ENCODE data around the gene LAMA4.

Gene LAMA4

GRCh38 chr6:112225691-112226090 lies 28.7 kb downstream of the LAMA4 start:
- Histone ChIP-seq H3K36me3 (ENCODE audit: control insufficient read depth in 2 of 2, insufficient read depth in 2 of 2, low read length in 2 of 2) (peaks cover 0 to 6% of the 10 kb centered on the region in 2 donors), H3K9me3 (ENCODE audit: control insufficient read depth in 2 of 2, low read length in 2 of 2) (no peaks in the 10 kb centered on the region), H3K9ac (ENCODE audit: low read length in 2 of 2) (peak overlapping the region; percentile 21 to 34), H3K27me3 (ENCODE audit: control insufficient read depth in 1 of 2, insufficient read depth in 2 of 2, low read length in 2 of 2) (no peaks in the 10 kb centered on the region), H3K4me3 (ENCODE audit: low read length in 2 of 2) (no peak overlapping the region), H3K4me1 (ENCODE audit: control insufficient read depth, insufficient read depth, low read length) (peaks cover 54% of the 10 kb centered on the region), H3K27ac (ENCODE audit: low read length) (peak overlapping the region; percentile 90)

- Histone ChIP-seq H3K4me1 (ENCODE audit: control insufficient read depth, insufficient read depth, low read length) (peaks cover 54% of the 10 kb centered on the region), H3K27ac (ENCODE audit: low read length) (peak overlapping the region; percentile 90), H3K36me3 (ENCODE audit: control insufficient read depth in 2 of 2, insufficient read depth in 2 of 2, low read length in 2 of 2) (peaks cover 0 to 6% of the 10 kb centered on the region in 2 donors), H3K27me3 (ENCODE audit: control insufficient read depth in 1 of 2, insufficient read depth in 2 of 2, low read length in 2 of 2) (no peaks in the 10 kb centered on the region), H3K9ac (ENCODE audit: low read length in 2 of 2) (peak overlapping the region; percentile 22 to 53), H3K4me3 (ENCODE audit: low read length in 2 of 2) (no peak overlapping the region), H3K9me3 (ENCODE audit: control insufficient read depth in 2 of 2, low read length in 2 of 2) (no peaks in the 10 kb centered on the region)
These were observed 30.3 kb downstream of the LAMA4 start for GRCh38 chr6:112224088-112224487.

DNA sequence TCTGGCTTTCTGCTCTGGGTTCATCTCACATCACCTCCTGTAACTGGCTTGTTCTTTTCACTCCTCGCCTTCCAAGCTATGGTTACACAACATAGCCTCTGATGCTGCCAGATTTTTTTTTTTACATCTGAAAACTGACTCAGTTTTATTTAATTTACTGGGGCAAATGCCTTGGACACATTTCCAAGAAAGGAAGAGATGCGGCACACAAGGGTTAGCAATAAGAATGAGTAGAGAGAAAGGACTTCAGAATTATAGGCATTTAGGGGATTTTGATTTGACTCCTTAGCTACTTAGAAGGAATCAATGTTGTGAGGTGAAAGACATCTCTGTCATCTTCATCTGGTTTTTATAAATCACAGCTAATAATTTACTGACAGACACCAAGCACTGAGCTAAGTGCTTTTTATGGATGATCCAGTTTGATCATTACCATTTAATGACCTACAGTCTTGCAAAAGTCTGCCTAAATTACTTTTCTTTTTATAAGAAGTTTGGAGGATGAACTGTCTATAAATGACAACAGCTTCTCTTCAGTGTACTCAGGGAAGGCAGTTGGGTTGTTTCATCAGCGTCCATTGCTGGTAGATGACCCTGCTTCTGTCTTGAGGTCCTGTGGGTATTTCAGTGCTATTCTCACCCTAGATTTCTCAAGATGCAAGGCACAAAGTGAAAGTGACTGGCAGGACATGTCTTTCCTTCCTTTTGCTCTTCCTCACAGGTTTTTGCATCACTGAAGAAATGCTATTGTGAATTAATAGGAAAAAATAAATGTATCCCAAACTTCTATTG lies 31.1 kb downstream of the LAMA4 start:
- peak overlapping the region; percentile 47 to 53 for H3K9ac ChIP-seq (ENCODE audit: low read length in 2 of 2)
- peaks cover 53% of the 10 kb centered on the region for H3K4me1 ChIP-seq (ENCODE audit: control insufficient read depth, insufficient read depth, low read length)
- H3K4me3 ChIP-seq (ENCODE audit: low read length in 2 of 2), result no peak overlapping the region
- no peaks in the 10 kb centered on the region for H3K27me3 ChIP-seq (ENCODE audit: control insufficient read depth in 1 of 2, insufficient read depth in 2 of 2, low read length in 2 of 2)
- H3K9me3 ChIP-seq (ENCODE audit: control insufficient read depth in 2 of 2, low read length in 2 of 2), result no peaks in the 10 kb centered on the region
- H3K27ac ChIP-seq (ENCODE audit: low read length), result peak overlapping the region; percentile 90
- H3K36me3 ChIP-seq (ENCODE audit: control insufficient read depth in 2 of 2, insufficient read depth in 2 of 2, low read length in 2 of 2), result peaks cover 0 to under 1% of the 10 kb centered on the region in 2 donors

DNA sequence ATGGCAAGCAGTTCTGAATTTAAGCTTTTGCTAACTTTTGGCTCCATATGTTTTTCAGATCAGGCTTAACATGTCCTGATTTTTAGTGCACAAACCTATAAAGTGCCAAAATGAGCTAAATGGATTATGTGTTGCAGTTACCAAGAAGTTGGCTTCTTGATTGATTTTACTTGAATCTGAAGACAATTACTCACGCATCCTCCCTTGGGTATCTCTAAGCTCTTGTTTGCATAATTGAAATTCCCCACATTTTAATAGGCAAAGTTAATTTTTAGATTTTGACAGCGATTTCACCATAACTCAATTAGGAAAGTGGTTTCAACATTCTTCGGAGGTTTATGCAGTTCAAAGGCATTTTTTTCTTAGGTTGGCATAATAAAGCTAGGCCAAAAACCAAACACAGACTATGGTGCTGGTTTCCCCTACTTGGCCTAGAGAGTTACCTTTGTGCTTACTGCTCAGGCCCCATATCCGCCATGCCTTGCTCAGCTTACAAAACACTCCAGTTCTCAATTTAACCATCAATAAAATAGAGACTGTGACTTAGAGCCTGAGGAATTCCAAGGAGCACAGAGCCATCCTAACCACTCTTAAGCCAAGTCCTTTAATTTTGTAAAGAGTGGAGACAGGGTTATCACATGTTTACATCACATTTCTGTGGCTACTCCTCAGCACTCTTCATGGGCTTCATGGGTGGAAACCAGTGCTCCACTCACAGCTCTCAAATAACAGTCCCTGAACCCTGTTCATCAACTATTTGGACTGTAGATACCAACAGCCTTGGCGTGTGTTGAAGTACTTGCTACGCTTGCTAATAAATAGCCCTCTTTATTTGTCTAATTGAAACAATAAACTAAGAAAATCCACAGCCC lies 32.1 kb downstream of the LAMA4 start:
- Histone ChIP-seq H3K9ac (ENCODE audit: low read length in 2 of 2) (peak overlapping the region; percentile 2 to 56), H3K4me1 (ENCODE audit: control insufficient read depth, insufficient read depth, low read length) (peaks cover 52% of the 10 kb centered on the region), H3K36me3 (ENCODE audit: control insufficient read depth in 2 of 2, insufficient read depth in 2 of 2, low read length in 2 of 2) (no peaks in the 10 kb centered on the region), H3K4me3 (ENCODE audit: low read length in 2 of 2) (peak overlapping the region; percentile 8 to 24), H3K9me3 (ENCODE audit: control insufficient read depth in 2 of 2, low read length in 2 of 2) (no peaks in the 10 kb centered on the region), H3K27me3 (ENCODE audit: control insufficient read depth in 1 of 2, insufficient read depth in 2 of 2, low read length in 2 of 2) (no peaks in the 10 kb centered on the region), H3K27ac (ENCODE audit: low read length) (peak overlapping the region; percentile 90)

DNA sequence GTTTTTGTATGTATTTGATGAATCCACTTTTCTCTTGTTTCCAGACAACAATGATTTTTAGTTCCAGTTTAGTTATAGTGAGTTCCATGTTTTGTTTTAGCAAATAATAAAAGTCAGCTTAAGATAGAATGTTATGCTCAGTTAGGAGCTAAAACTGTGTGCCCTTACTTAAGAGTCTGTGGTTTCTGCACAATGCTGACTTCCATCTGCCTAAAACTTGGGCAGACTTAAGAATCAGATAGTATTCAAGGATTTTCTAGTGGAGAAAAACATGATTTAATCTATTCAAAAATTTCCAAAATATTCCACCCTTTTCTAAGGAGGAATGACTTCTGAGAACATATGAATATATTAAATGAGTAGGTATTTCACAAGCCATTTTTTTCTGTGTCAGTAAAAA lies 32.8 kb downstream of the LAMA4 start:
- Histone ChIP-seq H3K9me3 (ENCODE audit: control insufficient read depth in 2 of 2, low read length in 2 of 2) (no peaks in the 10 kb centered on the region), H3K27ac (ENCODE audit: low read length) (peak overlapping the region; percentile 46), H3K36me3 (ENCODE audit: control insufficient read depth in 2 of 2, insufficient read depth in 2 of 2, low read length in 2 of 2) (no peaks in the 10 kb centered on the region), H3K4me1 (ENCODE audit: control insufficient read depth, insufficient read depth, low read length) (peaks cover 53% of the 10 kb centered on the region), H3K4me3 (ENCODE audit: low read length in 2 of 2) (no peak overlapping the region), H3K27me3 (ENCODE audit: control insufficient read depth in 1 of 2, insufficient read depth in 2 of 2, low read length in 2 of 2) (no peaks in the 10 kb centered on the region), H3K9ac (ENCODE audit: low read length in 2 of 2) (no peak overlapping the region)

DNA sequence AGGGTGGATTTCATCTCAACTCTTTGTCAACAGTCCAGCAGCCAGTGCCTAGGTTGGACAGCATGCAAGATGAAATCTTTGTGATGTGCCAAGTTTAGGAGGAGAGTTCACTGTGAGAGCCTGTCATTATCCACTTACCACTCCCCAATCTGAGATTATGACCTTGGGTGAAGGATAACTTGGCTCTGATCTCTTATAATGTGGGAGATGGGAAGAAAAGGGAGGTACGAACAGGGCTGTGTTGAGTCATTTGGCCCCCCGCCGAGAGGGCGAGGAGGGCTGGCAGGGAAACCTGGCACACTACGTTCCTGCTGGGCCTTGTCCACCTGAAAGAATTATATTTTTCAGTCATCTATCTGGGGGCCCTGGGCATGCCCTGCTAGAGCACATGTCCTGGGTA lies 35.8 kb downstream of the LAMA4 start:
- Histone ChIP-seq H3K4me1 (ENCODE audit: control insufficient read depth, insufficient read depth, low read length) (peaks cover 39% of the 10 kb centered on the region), H3K4me3 (ENCODE audit: low read length in 2 of 2) (no peak overlapping the region), H3K9me3 (ENCODE audit: control insufficient read depth in 2 of 2, low read length in 2 of 2) (no peaks in the 10 kb centered on the region), H3K27ac (ENCODE audit: low read length) (peak overlapping the region; percentile 64), H3K9ac (ENCODE audit: low read length in 2 of 2) (no peak overlapping the region), H3K36me3 (ENCODE audit: control insufficient read depth in 2 of 2, insufficient read depth in 2 of 2, low read length in 2 of 2) (peaks cover 8 to 16% of the 10 kb centered on the region in 2 donors), H3K27me3 (ENCODE audit: control insufficient read depth in 1 of 2, insufficient read depth in 2 of 2, low read length in 2 of 2) (no peaks in the 10 kb centered on the region)

DNA sequence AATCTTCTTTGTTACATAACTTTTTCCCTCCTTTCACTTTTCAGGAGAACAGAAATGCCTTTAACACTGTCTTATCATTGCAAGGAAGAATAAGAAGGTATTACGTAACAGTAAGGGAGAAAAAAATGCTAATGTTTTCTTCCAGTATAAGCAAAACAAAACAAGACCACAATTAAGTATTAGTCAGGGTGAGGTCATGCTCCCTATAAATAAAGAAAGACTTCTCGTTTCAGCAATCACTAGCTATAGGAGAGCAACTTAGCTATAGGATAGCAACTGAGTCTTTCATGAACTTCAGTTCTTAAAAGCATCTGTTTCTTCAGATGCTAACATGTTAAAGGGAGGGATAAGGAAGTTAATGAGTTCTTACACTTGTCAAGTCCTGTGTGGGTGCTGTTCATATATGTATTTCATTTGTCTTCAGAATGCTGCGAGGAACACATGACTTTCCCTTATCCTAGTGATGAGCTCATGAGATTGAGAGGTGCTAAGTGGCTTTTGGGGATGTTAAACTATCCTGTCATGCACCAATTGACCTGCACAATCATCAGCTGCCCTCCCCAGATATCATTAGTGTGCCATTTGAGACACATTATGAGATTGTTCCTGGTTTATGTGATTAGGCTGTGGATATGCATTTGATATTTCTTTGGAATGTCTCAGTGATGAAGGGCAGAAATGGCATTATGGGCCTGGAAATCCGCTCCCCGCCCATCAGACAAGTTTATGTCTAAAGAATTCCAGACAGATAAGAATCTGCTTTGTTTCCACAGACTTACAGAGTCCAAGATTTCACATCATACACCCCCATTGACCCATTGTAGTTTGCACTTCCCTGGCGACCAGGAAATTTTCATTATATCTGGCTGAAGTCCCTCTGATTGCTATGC lies 37.5 kb downstream of the LAMA4 start:
- no peaks in the 10 kb centered on the region for H3K27me3 ChIP-seq (ENCODE audit: control insufficient read depth in 1 of 2, insufficient read depth in 2 of 2, low read length in 2 of 2)
- H3K9me3 ChIP-seq (ENCODE audit: control insufficient read depth in 2 of 2, low read length in 2 of 2), result no peaks in the 10 kb centered on the region
- peak overlapping the region; percentile 5 to 17 for H3K4me3 ChIP-seq (ENCODE audit: low read length in 2 of 2)
- peak overlapping the region; percentile 50 for H3K27ac ChIP-seq (ENCODE audit: low read length)
- peaks cover 10 to 22% of the 10 kb centered on the region in 2 donors for H3K36me3 ChIP-seq (ENCODE audit: control insufficient read depth in 2 of 2, insufficient read depth in 2 of 2, low read length in 2 of 2)
- H3K9ac ChIP-seq (ENCODE audit: low read length in 2 of 2), result no peak overlapping the region
- H3K4me1 ChIP-seq (ENCODE audit: control insufficient read depth, insufficient read depth, low read length), result peaks cover 25% of the 10 kb centered on the region

DNA sequence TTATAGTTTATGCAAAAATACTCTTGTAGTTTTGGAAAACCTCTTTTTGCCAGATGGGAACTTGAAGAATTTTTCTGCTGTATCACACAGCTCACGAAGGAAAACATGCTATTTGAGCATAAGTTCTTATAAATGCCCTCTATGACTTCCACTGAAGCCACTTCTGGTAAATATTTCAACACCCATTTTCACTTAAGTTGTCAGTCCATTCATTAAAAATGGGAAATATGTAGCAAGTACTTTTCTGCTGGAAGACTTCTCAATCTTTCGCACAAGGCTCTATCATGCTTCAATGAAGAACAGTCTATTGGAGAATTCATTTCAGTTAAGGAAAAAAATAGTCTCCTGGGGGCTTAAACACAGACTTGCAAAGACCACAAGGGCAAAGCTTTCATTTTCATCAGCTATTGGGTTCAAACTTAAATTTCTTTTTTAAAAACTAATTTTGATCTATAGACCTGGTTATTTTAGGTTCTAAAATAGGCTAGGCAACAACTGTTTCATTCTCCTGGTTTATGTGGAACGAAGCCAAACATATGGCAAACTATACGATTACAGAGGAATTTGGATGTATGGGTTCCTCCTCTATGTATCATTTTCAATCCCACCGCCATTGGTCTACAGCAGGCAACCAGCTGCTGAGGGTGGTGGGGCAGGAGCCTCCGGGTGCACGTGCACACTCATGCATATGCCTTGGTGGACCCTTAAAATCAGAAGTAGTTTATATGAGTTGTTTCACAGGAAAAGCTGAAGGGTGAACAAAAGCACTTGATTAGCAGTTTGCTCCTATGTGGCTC lies 38.7 kb downstream of the LAMA4 start:
- Histone ChIP-seq H3K4me3 (ENCODE audit: low read length in 2 of 2) (no peak overlapping the region), H3K36me3 (ENCODE audit: control insufficient read depth in 2 of 2, insufficient read depth in 2 of 2, low read length in 2 of 2) (peaks cover 17 to 28% of the 10 kb centered on the region in 2 donors), H3K27me3 (ENCODE audit: control insufficient read depth in 1 of 2, insufficient read depth in 2 of 2, low read length in 2 of 2) (no peaks in the 10 kb centered on the region), H3K9ac (ENCODE audit: low read length in 2 of 2) (no peak overlapping the region), H3K4me1 (ENCODE audit: control insufficient read depth, insufficient read depth, low read length) (peaks cover 24% of the 10 kb centered on the region), H3K27ac (ENCODE audit: low read length) (peak overlapping the region; percentile 32), H3K9me3 (ENCODE audit: control insufficient read depth in 2 of 2, low read length in 2 of 2) (no peaks in the 10 kb centered on the region)

GRCh38 chr6:112214739-112215269 lies 39.6 kb downstream of the LAMA4 start:
- Histone ChIP-seq H3K4me1 (ENCODE audit: control insufficient read depth, insufficient read depth, low read length) (peaks cover 24% of the 10 kb centered on the region), H3K9ac (ENCODE audit: low read length in 2 of 2) (no peak overlapping the region)

More at GRCh38 chr6:112214739-112215269, 39.6 kb downstream of the LAMA4 start:
- Histone ChIP-seq H3K27me3 (ENCODE audit: control insufficient read depth in 1 of 2, insufficient read depth in 2 of 2, low read length in 2 of 2) (no peaks in the 10 kb centered on the region), H3K36me3 (ENCODE audit: control insufficient read depth in 2 of 2, insufficient read depth in 2 of 2, low read length in 2 of 2) (peaks cover 23 to 32% of the 10 kb centered on the region in 2 donors), H3K4me3 (ENCODE audit: low read length in 2 of 2) (no peak overlapping the region), H3K27ac (ENCODE audit: low read length) (no peak overlapping the region), H3K9me3 (ENCODE audit: control insufficient read depth in 2 of 2, low read length in 2 of 2) (no peaks in the 10 kb centered on the region)
